ENCODE measurements around the gene TPRN. TPM values are rescaled to one million over a fixed set of nuclear protein-coding genes. Genes with fewer than 3 reads are reported as not detected.

The TPRN gene
- total and polyA plus RNA-seq, 2 donors (not counting 3 experiments of a cell fraction or from before 2014, with no cell fraction given) = 4.3 to 12.4 TPM

DNA sequence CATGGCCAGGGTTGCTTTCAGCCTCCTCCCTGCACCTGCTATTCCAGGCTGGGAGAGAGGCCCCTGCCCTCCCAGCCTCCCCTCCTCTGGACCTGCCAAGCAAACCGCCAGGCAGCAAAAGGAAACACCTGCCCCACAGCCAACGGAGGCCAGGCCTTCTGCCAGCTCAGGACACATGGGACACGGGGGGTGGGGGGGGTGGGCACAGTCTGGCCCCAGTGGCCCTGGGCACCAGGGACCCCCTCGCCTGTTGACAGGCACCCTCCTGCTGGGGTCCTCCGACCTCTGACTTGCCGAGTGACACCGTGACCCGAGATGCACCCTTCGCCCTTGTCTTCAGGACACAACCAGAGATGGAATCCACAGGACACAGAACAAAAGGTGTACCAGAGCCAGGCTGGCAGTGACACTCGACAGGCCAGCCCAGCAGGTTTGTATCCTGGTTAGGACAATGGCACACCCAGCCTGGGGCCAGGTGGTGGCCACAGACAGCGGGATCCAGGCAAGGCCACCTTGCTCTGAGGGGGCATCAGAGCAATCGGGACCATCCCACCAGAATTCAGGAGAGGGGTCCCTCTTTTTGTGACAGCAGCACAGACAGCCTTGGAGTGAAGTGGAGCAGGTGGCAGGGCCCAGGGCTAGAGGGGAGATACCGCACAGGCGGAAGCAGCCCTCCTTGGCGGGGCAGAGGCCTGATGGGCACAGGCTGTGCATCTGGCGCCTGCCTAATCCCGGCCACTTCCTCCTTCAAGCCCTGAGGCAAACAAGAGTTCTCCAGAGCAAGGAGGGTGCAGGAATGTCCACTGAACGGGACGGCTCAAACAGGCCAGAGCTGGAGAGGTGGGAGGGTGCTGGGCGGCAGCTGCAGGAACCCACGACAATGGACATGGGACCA, 27.4 kb downstream of the TPRN start:
- ChIA-PET POLR2A (no interaction called here), CTCF (interaction anchor here (0.8 to 1.1 kb wide), 2 partner anchors 16 to 63 kb away, joined by 3 read pairs; no protein-coding TSS in a partner anchor)
- DNase-seq (ENCODE audit: low read depth, low spot score) (no peak), FAIRE-seq (no peak)
- Histone ChIP-seq H4K20me1 (replicated peaks; ENCODE audit: control insufficient read depth, extremely low read depth, insufficient read depth, low read length) (no peaks in the 10 kb centered on the region), H3K9me3 (replicated peaks; ENCODE audit: control insufficient read depth, insufficient read depth, low read length) (no peaks in the 10 kb centered on the region), H2AFZ (ENCODE audit: low read depth, low read length) (no peak overlapping the region), H3K9me1 (replicated peaks; ENCODE audit: control insufficient read depth, extremely low read depth, insufficient read depth, low read length) (no peaks in the 10 kb centered on the region), H3K27me3 (ENCODE audit: control insufficient read depth in 2 of 2, insufficient read depth in 2 of 2, low read length in 2 of 2) (peaks cover 12 to 15% of the 10 kb centered on the region in 2 experiments), H3K4me3 (replicated peaks in 1 of 3; ENCODE audit: insufficient read depth in 1 of 3, low read depth in 1 of 3, low read length in 3 of 3) (no peak overlapping the region), H3K9ac (replicated peaks; ENCODE audit: extremely low read depth, insufficient read depth, low read length) (no peak overlapping the region), H3K4me2 (ENCODE audit: insufficient read depth, low read length) (no peak overlapping the region), H3K4me1 (ENCODE audit: control insufficient read depth, extremely low read depth, insufficient read depth, low read length) (peaks cover under 1% of the 10 kb centered on the region), H3K36me3 (ENCODE audit: control insufficient read depth in 2 of 2, extremely low read depth in 1 of 2, insufficient read depth in 2 of 2, low read length in 2 of 2) (peaks cover 0 to 2% of the 10 kb centered on the region in 2 experiments), H3K79me2 (ENCODE audit: control insufficient read depth, insufficient read depth, low read length) (no peaks in the 10 kb centered on the region), H3K27ac (ENCODE audit: insufficient read depth, low read depth, low read length) (no peak overlapping the region)
- TF ChIP-seq FOS (IDR thresholded peaks at IDR 0.05; ENCODE audit: borderline replicate concordance, insufficient read depth, low read length) (no peak), MAX (IDR thresholded peaks at IDR 0.05; ENCODE audit: insufficient read depth, insufficient read length) (no peak), GATA2 (IDR thresholded peaks at IDR 0.05; ENCODE audit: insufficient read depth, insufficient read length, low read depth, low read length) (no peak), EZH2 (IDR thresholded peaks at IDR 0.05; ENCODE audit: borderline replicate concordance, low read depth, low read length, severe bottlenecking) (no peak), MYC (IDR thresholded peaks at IDR 0.05; ENCODE audit: low read depth, low read length) (no peak), POLR2AphosphoS5 (IDR thresholded peaks at IDR 0.05; ENCODE audit: insufficient read depth, low read depth, low read length) (no peak), JUN (IDR thresholded peaks at IDR 0.05; ENCODE audit: borderline replicate concordance, insufficient read depth, insufficient read length, low read depth) (no peak), POLR2A (IDR thresholded peaks at IDR 0.05; ENCODE audit: low read depth, low read length) (no peak)
- TF ChIP-seq, protein P1, sequence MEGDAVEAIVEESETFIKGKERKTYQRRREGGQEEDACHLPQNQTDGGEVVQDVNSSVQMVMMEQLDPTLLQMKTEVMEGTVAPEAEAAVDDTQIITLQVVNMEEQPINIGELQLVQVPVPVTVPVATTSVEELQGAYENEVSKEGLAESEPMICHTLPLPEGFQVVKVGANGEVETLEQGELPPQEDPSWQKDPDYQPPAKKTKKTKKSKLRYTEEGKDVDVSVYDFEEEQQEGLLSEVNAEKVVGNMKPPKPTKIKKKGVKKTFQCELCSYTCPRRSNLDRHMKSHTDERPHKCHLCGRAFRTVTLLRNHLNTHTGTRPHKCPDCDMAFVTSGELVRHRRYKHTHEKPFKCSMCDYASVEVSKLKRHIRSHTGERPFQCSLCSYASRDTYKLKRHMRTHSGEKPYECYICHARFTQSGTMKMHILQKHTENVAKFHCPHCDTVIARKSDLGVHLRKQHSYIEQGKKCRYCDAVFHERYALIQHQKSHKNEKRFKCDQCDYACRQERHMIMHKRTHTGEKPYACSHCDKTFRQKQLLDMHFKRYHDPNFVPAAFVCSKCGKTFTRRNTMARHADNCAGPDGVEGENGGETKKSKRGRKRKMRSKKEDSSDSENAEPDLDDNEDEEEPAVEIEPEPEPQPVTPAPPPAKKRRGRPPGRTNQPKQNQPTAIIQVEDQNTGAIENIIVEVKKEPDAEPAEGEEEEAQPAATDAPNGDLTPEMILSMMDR (IDR thresholded peaks at IDR 0.05; ENCODE audit: extremely low read depth in 1 of 2, insufficient read depth in 1 of 2, low read depth in 1 of 2, low read length in 2 of 2) = no peak
- intact Hi-C loops (cut with micrococcal nuclease) = no loop called here
- BruUV-seq (replicated peaks) = no TSS peak
- dilution Hi-C loops (cut with MboI; ENCODE audit: extremely low pct_ligation_motif_present, low sequenced_read_pairs) = no loop called here
